ENCODE data around the gene APBB2. TPM values are rescaled to one million over a fixed set of nuclear protein-coding genes. Genes with fewer than 3 reads are reported as not detected.

The APBB2 gene
- total and polyA plus RNA-seq, 2 of the 8 experiments (the other 6 are each of a cell fraction or from before 2014, with no cell fraction given) = 58.7 to 59.4 TPM

- TF ChIP-seq CHD7 (IDR thresholded peaks at IDR 0.05; ENCODE audit: insufficient replicate concordance, low read length) = no peak
Measured at GRCh38 chr4:41232406-41232805, 18.1 kb upstream of the APBB2 start (continued).

Measured in H1 (cell line).